ENCODE measurements around the gene PVR.
"Not testable (repeated sequence)": the region's sequence is repeated elsewhere in the genome, so short reads cannot be mapped to it uniquely, and the experiment has no call there.

The PVR gene, protein sequence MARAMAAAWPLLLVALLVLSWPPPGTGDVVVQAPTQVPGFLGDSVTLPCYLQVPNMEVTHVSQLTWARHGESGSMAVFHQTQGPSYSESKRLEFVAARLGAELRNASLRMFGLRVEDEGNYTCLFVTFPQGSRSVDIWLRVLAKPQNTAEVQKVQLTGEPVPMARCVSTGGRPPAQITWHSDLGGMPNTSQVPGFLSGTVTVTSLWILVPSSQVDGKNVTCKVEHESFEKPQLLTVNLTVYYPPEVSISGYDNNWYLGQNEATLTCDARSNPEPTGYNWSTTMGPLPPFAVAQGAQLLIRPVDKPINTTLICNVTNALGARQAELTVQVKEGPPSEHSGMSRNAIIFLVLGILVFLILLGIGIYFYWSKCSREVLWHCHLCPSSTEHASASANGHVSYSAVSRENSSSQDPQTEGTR

DNA sequence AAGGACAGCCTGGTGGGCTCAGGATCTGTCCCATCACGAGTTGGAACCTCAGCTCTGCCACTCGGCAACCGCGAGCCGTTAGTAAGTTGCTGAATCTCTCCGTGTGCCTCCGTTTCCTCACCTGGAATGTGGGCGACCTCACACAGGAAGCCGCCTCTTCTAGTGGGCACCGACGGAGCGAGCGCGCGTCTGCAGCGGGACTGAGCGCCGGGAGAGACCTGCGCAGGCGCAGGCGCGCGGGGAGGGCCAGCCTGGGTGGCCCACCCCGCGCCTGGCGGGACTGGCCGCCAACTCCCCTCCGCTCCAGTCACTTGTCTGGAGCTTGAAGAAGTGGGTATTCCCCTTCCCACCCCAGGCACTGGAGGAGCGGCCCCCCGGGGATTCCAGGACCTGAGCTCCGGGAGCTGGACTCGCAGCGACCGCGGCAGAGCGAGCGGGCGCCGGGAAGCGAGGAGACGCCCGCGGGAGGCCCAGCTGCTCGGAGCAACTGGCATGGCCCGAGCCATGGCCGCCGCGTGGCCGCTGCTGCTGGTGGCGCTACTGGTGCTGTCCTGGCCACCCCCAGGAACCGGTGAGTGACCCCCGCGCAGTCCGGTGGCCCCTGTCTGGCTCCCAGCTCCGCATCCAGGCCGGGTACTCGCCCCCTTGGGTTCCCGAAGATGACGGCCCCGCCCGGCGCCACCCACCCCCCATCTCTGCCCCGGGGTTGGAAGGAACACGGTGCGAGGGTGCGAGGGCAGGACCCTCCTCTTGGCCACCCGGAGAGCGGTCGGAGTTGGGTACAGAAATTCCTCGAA is at the start of gene PVR:
PVR (plus strand) TSS at position 306 of the 797 bp plus-strand sequence; CDS start at position 493, 187 bp downstream.
- no peak for TF ChIP-seq ZNF274 (IDR thresholded peaks at IDR 0.05; ENCODE audit: low read depth, low read length)
- peak within 1 kb of the TSS; percentile 54 for H3K4me3 ChIP-seq (ENCODE audit: low read length)

DNA sequence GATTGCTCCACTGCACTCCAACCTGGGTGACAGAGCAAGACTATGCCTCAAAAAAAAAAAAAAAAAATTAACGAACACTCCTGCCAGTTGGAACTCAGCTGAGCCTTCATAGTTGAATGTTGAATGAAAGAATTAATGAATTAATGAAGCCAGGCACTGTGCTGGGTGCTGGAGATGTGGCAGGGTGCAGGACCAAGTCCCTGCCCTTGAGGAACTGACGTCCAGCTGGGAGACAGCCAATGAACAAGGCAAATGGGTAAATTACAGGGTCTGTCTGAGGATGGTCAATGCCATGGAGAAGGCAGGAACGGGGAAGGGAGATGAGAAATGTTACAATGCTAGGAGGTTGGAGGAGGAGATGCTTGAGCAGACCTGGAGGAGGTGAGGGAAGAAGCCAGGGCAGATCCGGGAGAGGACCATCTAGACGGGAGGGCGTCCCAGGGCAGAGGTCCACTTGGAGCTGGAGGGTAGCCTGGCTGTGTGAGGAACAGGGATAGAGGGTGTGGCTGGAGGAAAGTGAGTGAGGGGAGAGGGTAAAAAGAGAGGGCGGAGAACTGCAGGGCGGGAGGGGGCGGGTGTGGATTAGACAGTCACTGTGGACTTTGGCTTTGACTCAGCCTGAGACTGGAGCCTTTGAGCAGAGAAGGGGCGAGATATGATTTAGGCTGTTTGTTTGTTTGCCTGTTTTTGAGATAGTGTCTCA is 47.1 kb upstream of the PVR start:
- TF ChIP-seq ZNF274 (IDR thresholded peaks at IDR 0.05; ENCODE audit: low read depth, low read length) = no peak
- H3K4me3 ChIP-seq (ENCODE audit: low read length) = no peak overlapping the region

DNA sequence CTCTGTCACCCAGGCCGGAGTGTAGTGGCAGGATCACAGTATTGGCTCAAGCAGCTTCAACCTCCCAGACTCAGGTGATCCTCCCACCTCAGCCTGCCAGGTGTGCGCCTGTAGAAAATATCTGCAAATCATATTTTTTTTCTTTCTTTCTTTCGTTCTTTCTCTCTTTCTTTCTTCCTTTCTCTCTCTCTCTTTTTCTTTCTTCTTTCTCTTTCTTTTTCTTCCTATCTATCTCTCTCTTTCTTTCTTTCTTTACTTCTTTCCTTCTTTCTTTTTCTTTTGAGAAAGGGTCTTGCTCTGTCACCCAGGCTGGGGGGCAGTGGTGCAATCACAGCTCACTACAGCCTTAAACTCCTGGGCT is 46.6 kb upstream of the PVR start:
- H3K4me3 ChIP-seq (ENCODE audit: low read length) = no peak overlapping the region
- TF ChIP-seq ZNF274 (IDR thresholded peaks at IDR 0.05; ENCODE audit: low read depth, low read length) = no peak

DNA sequence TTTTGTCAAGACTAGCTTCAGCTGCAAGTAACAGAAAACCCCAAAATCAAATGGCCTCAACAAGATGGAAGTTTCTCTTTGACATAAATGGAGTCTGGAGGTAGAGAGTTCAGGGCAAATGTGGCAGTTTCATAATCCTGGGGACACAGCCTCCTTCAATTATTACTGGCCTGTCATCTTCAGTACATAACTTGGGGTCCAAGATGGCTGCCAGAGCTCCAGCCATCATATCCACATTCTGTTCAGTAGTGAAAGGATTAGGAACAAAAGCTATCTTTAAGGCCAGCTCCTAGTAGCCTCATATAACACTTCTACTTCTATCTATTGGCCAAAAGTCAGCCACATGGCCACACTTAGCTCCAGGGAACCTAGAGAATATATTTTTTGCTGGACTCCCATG is 45.4 kb upstream of the PVR start:
- H3K4me3 ChIP-seq (ENCODE audit: low read length) = no peak overlapping the region
- no peak for TF ChIP-seq ZNF274 (IDR thresholded peaks at IDR 0.05; ENCODE audit: low read depth, low read length)

DNA sequence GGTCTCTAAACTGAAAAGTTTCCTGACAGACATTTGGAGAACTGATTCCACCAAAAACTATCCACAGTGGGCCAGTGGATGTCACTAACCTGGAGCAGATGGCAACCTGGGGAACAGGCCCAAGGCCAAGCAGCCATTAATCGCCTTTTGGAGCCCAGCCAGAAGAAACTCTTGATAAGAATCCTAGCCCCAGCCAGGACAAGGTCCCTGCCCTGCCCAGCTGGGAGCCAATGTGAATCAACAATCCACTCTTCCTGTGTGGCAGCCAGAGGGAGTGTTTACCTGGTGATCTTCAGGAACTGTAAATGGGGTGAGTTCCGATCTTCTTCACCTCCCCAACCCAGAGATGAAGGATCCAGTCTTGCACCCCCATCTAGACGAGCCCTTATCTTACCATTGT is 44.8 kb upstream of the PVR start:
- TF ChIP-seq ZNF274 (IDR thresholded peaks at IDR 0.05; ENCODE audit: low read depth, low read length) = no peak

DNA sequence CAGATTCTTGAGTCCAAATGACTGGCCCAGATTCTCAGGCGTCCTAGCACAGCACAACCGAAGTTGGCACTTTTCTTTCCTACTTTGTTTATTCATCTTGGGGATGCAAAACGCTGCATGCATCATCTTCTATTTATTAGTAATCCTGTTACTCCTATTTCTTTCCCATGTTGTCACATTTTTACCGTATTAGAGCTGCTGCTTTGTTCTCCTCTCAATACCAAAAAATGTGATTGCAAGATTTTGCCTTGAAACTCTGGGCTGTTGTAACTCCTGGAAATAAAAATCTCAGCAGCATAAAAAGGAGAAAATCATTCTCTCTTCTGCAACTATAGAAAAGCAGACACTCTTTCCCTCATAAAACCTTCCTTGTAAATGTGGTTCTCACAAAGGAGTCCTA is 43.2 kb upstream of the PVR start:
- no peak overlapping the region for H3K4me3 ChIP-seq (ENCODE audit: low read length)
- no peak for TF ChIP-seq ZNF274 (IDR thresholded peaks at IDR 0.05; ENCODE audit: low read depth, low read length)

More for the DNA sequence above, 44.8 kb upstream of the PVR start:
- no peak overlapping the region for H3K4me3 ChIP-seq (ENCODE audit: low read length)

DNA sequence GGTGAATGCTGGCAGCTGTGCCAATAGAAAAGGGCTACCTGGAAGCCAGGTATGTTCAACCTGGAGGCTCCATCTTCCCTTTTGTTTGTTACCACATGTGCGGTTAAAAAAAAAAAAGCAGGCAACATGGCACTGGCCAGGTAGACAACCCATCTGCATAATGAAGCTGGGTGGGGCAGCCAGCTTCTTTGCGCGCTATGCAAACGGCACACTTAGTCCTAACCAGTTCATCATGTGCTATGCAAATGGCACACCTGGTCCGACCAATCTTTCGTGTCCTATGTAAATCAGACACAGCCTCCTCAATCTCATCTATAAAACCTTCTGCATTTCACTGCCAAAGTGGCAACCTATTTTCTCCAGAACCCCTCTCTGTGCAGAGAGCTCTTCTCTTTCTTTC is 41.6 kb upstream of the PVR start:
- H3K4me3 ChIP-seq (ENCODE audit: low read length) = no peak overlapping the region
- no peak for TF ChIP-seq ZNF274 (IDR thresholded peaks at IDR 0.05; ENCODE audit: low read depth, low read length)

DNA sequence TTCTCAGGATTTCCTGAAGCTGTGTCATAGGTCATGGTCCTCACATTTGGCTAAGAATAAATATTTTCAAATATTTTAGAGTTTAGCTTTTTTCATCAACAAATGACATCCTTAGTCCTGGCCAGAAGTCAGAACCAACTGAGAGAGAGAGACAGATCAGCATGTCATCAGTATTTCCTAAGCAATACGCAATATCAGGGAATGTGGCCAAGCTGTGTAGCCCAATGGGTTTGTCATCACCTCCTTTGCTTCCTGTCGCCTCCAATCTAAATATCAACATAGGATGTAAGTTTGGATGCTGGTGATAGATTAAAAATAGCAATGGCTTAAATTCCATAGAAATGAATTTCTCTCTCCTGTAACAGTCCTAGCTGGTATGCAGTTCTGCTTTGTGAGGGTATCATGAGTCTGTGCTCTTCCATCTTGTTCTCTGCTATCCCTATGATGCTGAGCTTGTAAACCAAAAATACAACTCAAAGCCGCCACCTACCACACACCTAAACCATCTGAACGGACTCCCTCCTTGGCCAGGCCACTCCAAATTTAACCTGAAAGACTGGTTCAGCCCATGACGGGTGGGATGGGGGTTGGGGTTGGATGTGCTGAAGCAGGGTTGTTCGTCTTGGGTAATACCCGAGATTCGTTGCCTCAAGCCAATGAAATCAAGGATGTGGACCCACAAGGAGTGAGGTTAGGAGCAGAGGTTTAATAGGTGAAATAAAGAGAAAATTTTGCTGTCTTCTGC is 40.3 kb upstream of the PVR start:
- no peak for TF ChIP-seq ZNF274 (IDR thresholded peaks at IDR 0.05; ENCODE audit: low read depth, low read length)
- no peak overlapping the region for H3K4me3 ChIP-seq (ENCODE audit: low read length)

DNA sequence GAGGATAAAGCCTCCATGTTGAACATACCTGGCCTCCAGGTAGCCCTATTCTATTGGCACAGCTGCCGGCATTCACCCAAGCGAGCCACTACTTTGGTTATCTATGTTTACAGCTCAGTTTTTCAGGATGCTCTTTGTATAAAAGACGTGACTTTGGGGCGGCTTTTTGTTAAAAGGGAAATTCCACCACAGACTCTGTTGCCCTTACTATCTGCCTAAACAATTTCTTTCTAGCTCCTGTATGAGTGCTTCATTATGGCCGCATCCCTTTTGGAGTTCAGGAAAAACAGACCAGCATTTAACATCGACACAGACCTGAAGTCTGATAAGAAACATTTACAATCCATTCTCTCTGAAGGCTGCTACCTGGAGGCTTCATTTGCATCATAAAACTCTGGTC is 39.5 kb upstream of the PVR start:
- H3K4me3 ChIP-seq (ENCODE audit: low read length) = no peak overlapping the region
- no peak for TF ChIP-seq ZNF274 (IDR thresholded peaks at IDR 0.05; ENCODE audit: low read depth, low read length)

DNA sequence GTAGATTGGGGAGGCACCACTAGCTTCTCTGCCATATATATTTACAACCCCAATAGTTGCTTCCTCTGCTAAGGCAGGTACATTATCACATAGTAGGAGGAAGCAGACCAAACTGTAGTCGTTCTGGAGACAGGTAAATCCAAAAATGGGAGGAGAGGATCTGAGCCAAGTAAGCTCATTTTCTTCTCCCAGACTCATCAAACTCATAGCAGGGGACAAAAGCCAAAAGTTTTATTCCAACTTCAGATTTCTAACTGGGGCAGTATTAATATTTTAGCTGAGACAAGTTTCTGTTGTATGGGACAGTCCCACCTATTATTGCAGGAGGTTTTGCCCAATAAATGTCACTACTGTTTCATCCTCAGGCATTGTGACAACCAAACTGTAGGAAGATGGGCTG is 38.2 kb upstream of the PVR start:
- no peak for TF ChIP-seq ZNF274 (IDR thresholded peaks at IDR 0.05; ENCODE audit: low read depth, low read length)

DNA sequence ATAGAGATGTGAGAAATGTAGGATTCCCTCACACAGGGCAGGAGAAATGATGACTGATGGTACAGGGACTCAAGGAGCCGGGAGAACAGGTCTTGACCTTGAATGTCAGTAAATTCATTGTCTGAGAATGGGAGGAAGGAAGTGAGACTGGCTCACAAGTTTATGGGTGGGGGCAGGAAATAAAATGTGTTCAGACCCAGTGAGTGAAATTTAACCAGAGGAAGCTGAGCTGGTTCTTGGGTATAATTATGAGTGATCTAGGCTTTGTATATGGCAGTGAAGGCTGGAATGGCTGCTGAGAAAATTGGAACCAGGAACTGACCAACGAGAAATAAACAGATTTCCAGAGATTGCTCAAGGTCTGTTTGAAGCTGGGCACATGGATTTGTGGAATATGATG is 36.7 kb upstream of the PVR start:
- TF ChIP-seq ZNF274 (IDR thresholded peaks at IDR 0.05; ENCODE audit: low read depth, low read length) = no peak

More for the DNA sequence above, 38.2 kb upstream of the PVR start:
- H3K4me3 ChIP-seq (ENCODE audit: low read length) = no peak overlapping the region

DNA sequence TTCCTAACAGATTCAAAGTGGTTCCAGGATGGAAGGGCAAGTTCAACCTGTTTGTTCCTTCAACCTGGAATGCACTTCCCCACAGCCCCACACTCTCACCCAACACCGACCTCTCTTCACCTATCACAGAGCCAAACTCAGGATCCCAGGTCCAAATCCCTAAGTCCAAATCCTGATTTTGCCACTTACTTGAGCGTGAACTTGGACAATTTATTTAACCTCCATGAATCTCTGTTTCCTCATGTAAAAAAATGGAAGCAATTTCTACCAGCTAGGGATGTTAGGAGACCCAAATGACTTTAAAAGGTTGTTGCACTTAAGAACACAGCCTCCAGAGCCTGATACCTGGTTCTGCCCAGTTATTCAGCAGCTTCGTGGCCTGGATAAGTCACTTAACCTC is 35.8 kb upstream of the PVR start:
- no peak for TF ChIP-seq ZNF274 (IDR thresholded peaks at IDR 0.05; ENCODE audit: low read depth, low read length)

More for the DNA sequence above, 36.7 kb upstream of the PVR start:
- H3K4me3 ChIP-seq (ENCODE audit: low read length) = no peak overlapping the region

DNA sequence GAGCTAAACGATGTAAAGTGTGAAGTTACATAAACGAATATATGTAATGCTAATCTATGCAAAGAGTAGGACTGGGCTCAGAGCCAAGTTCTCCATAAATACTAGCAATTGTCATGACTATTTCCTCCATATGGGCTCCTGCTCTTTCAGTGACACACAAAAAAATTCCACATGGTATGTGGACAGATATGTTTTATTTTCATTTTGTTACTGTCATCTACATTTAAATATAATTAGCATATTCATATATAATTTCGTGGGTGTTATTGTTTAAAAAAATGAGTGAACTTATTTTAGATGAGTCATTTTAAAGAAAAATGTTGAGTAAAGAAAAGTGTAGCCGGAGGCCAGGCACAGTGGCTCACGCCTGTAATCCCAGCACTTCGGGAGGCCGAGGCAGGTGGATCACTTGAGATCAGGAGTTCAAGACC is 35.3 kb upstream of the PVR start:
- no peak overlapping the region for H3K4me3 ChIP-seq (ENCODE audit: low read length)
- no peak for TF ChIP-seq ZNF274 (IDR thresholded peaks at IDR 0.05; ENCODE audit: low read depth, low read length)

More for the DNA sequence above, 35.8 kb upstream of the PVR start:
- no peak overlapping the region for H3K4me3 ChIP-seq (ENCODE audit: low read length)

DNA sequence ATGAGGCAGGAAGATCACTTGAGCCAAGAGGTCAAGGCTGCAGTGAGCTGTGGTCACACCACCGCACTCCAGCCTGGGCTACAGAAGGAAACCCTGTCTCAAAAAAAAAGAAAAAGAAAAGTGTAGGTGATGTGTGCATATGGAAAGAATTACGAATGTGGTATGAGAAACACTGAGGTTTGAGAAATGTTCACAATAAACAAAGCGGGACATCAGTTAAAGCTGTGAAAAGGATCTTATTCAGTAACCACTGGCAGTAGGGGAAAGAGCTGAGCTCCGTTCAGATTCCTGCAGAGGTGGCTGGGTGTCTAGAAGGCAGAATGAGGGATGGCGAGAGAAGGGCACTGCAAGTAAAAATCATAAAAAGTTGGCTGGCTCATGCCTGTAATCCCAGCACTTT is 34.5 kb upstream of the PVR start:
- H3K4me3 ChIP-seq (ENCODE audit: low read length) = no peak overlapping the region
- no peak for TF ChIP-seq ZNF274 (IDR thresholded peaks at IDR 0.05; ENCODE audit: low read depth, low read length)

DNA sequence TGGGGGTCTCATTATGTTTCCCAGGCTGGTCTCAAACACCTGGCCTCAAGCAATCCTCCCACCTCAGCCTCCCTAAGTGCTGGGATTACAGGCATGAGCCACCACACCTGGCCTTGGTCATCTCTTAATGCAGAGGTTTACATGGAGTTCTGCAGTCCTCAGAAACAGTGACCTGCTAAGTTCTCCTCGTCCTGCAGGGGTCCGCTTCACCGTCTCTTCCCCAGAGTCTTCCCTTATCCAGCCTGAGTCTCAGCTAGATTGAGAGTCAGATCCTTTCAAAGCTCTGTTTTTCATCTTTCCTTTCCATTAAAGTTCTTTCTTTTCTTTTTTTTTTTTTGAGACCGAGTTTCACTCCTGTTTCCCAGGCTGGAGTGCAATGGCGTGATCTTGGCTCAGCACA is 33.2 kb upstream of the PVR start:
- H3K4me3 ChIP-seq (ENCODE audit: low read length) = not testable (repeated sequence)
